Smooth muscle cell (in vitro differentiated cells): ENCODE measurements around the gene OSBPL2. TPM values are rescaled to one million over a fixed set of nuclear protein-coding genes. Genes with fewer than 3 reads are reported as not detected.

ENCODE experiments used
- DNase-seq: peaks from one replicate; lab custom pipeline; 2025; ENCODE audit not compliant: unreplicated experiment; lab: John Stamatoyannopoulos, UW
- H2AFZ ChIP-seq: fragments of 200-600 bp; sonication (generic); 2 replicates; pipeline ENCODE4 v1.6.0; 2016; ENCODE audit warnings: antibody characterized with exemption, low read depth, mild to moderate bottlenecking
- H3F3A ChIP-seq: fragments of 200-600 bp; sonication (generic); 2 replicates; pipeline ENCODE4 v1.6.0; 2017; ENCODE audit warnings: antibody characterized with exemption, low read depth
- H3K27ac ChIP-seq: fragments of 200-600 bp; sonication (generic); 2 replicates; pipeline ENCODE4 v1.5.1; 2016; ENCODE audit warnings: low read depth, mild to moderate bottlenecking
- H3K27me3 ChIP-seq: fragments of 200-600 bp; sonication (generic); 2 replicates; pipeline ENCODE4 v1.6.1; 2016; ENCODE audit warnings: low read depth, mild to moderate bottlenecking
- H3K36me3 ChIP-seq: fragments of 200-600 bp; sonication (generic); 2 replicates; pipeline ENCODE4 v1.5.1; 2016; ENCODE audit warnings: low read depth
- H3K4me1 ChIP-seq: fragments of 200-600 bp; sonication (generic); 2 replicates; pipeline ENCODE4 v1.5.1; 2016; ENCODE audit warnings: low read depth
- H3K4me2 ChIP-seq: fragments of 200-600 bp; sonication (generic); 2 replicates; pipeline ENCODE4 v1.6.0; 2016; ENCODE audit warnings: mild to moderate bottlenecking
- H3K4me3 ChIP-seq: fragments of 200-600 bp; sonication (generic); 2 replicates; pipeline ENCODE4 v1.5.1; 2016; ENCODE audit warnings: mild to moderate bottlenecking
- H3K79me2 ChIP-seq: fragments of 200-600 bp; sonication (generic); 2 replicates; pipeline ENCODE4 v1.6.0; 2016; ENCODE audit warnings: low read depth, mild to moderate bottlenecking
- H3K9ac ChIP-seq: fragments of 200-600 bp; sonication (generic); 2 replicates; pipeline ENCODE4 v1.6.0; 2016; ENCODE audit warnings: low read depth
- H3K9me3 ChIP-seq: fragments of 200-600 bp; sonication (generic); replicated peaks from 2 replicates; pipeline ENCODE4 v1.5.1; 2016; ENCODE audit warnings: low read depth
- H4K20me1 ChIP-seq: fragments of 200-600 bp; sonication (generic); 2 replicates; pipeline ENCODE4 v1.6.0; 2016; ENCODE audit warnings: low read depth
- WGBS: methylation state at CpG from one replicate; pipeline ENCODE4 v1.1.7; 2016; ENCODE audit warnings: low lambda C conversion rate; 5-methylcytosine and 5-hydroxymethylcytosine counted together
- polyA plus RNA-seq: library from polyadenylated mRNA; unstranded; fragments of >200 nt; fragmentation: Nextera tagmentation; extraction: Ambion mirVana; gene quantifications from 2 replicates; pipeline ENCODE4 v1.2.1, GENCODE V29; 2016
- total RNA-seq: library from RNA; depleted of rRNA; stranded (reverse); fragments of >200 nt; gene quantifications from 2 replicates; pipeline ENCODE4 v1.2.3, GENCODE V29; 2014
- TF ChIP-seq, protein P1 (sequence below): fragments of 200-600 bp; sonication (generic); IDR thresholded peaks from 2 replicates; pipeline ENCODE4 v1.5.1; 2017; ENCODE audit warnings: borderline replicate concordance, mild to moderate bottlenecking, antibody characterized with exemption; ENCODE audit not compliant: insufficient read depth, poor library complexity, severe bottlenecking

The OSBPL2 gene
- total and polyA plus RNA-seq, 2 experiments from 2014 or later = 34.3 to 37.0 TPM

DNA sequence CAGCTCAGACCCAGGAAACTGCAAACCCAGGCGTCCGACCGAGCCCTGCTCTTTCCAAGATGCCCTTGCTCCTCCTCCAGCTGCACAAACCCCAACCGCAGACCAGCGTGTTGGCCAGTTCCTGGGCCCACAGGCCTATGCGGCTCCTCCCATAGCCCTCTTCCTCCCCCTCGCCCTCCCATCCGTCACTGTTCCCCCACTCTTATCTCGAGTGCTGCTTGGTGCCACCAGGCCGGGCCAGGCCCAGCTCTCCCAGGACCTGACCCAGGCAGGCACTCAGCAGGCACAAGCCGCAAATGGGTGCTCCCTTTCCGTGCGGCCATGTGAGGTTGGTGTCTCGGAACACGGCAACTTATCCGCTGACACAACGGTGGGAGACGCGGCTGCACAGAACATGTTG lies 93.0 kb downstream of the OSBPL2 start:
- TF ChIP-seq, protein P1, sequence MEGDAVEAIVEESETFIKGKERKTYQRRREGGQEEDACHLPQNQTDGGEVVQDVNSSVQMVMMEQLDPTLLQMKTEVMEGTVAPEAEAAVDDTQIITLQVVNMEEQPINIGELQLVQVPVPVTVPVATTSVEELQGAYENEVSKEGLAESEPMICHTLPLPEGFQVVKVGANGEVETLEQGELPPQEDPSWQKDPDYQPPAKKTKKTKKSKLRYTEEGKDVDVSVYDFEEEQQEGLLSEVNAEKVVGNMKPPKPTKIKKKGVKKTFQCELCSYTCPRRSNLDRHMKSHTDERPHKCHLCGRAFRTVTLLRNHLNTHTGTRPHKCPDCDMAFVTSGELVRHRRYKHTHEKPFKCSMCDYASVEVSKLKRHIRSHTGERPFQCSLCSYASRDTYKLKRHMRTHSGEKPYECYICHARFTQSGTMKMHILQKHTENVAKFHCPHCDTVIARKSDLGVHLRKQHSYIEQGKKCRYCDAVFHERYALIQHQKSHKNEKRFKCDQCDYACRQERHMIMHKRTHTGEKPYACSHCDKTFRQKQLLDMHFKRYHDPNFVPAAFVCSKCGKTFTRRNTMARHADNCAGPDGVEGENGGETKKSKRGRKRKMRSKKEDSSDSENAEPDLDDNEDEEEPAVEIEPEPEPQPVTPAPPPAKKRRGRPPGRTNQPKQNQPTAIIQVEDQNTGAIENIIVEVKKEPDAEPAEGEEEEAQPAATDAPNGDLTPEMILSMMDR = no peak
- Histone ChIP-seq H3F3A (no peaks in the 10 kb centered on the region), H3K79me2 (no peaks in the 10 kb centered on the region), H3K9ac (no peak overlapping the region), H4K20me1 (no peaks in the 10 kb centered on the region), H3K4me1 (no peaks in the 10 kb centered on the region), H3K4me2 (no peak overlapping the region), H3K27ac (no peak overlapping the region), H3K9me3 (no peaks in the 10 kb centered on the region), H3K27me3 (no peaks in the 10 kb centered on the region), H3K4me3 (no peak overlapping the region), H2AFZ (no peak overlapping the region), H3K36me3 (no peaks in the 10 kb centered on the region)
- DNase-seq = no peak
- 98% methylated on average over 19 of the region's 19 CpGs for whole genome bisulfite sequencing

DNA sequence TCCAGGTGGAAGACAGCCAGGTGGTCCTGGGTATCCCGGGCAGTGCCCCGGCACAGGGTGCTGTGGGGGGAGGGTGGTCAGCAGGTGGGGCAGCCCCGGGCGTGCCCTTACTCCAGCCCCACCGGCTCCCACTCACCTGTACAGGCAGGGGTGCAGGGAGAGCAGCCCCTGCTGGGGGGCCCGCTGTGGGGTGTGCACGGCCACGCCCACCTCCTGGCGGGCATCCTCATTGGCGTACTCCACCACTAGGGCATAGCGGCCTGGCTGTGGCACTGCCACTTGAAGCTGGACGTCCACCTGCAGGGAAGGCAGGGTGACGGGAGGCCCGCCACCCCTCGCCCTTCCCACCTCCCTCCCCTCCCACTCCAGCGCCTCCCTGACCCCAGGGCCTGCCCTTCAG lies 94.1 kb downstream of the OSBPL2 start:
- H3K79me2 ChIP-seq = no peaks in the 10 kb centered on the region
- no peak overlapping the region for H3K4me2 ChIP-seq
- H4K20me1 ChIP-seq = no peaks in the 10 kb centered on the region
- H3F3A ChIP-seq = no peaks in the 10 kb centered on the region
- H3K27me3 ChIP-seq = no peaks in the 10 kb centered on the region
- no peak overlapping the region for H3K9ac ChIP-seq
- H2AFZ ChIP-seq = no peak overlapping the region
- WGBS = 89% methylated on average over 13 of the region's 16 CpGs
- no peaks in the 10 kb centered on the region for H3K9me3 ChIP-seq
- no peaks in the 10 kb centered on the region for H3K36me3 ChIP-seq
- DNase-seq = no peak
- H3K27ac ChIP-seq = no peak overlapping the region
- no peak overlapping the region for H3K4me3 ChIP-seq
- TF ChIP-seq, protein P1 = no peak
- no peaks in the 10 kb centered on the region for H3K4me1 ChIP-seq

DNA sequence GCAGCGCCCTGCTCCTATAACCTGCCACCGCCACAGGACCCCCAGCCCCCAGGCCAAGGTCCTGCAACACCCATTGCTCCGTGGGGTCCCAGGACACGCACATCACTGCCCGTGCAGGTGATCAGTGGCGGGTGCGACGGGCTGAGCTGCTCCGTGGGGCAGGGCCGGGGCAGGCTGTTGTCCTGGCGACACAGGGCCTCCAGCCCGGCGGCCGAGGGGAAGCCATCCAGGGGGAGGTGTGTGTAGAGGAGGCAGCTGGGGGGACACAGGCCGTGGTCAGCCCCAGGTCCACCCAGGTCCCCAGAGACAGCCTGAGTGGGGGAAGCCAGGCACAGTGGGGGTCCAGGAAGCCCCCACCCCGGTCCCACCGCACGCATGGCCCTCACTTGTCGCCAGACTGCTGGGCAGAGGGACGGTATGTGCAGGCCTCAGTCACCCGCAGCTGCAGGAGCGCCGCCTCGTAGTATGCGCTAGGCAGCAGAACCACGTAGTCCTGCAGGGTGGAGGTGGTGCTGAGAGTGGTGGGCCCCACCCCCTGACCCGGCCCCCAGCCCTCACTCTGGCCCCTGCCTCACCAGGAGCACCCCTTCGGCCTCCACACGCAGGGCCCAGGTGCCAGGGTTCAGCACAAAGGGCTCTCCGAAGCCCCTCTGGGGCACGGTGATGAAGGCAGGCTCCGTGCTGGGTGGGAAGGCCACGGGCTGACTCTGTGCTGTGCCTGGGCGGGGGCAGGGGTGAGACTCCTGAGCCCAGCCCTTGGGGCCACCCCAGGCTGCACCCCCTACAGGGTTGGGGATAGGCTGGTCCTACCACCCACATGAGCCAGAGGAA lies 94.9 kb downstream of the OSBPL2 start:
- Histone ChIP-seq H3K79me2 (no peaks in the 10 kb centered on the region), H3K9ac (no peak overlapping the region), H4K20me1 (no peaks in the 10 kb centered on the region), H2AFZ (no peak overlapping the region), H3K4me1 (no peaks in the 10 kb centered on the region), H3K27ac (no peak overlapping the region), H3K9me3 (no peaks in the 10 kb centered on the region), H3K4me3 (no peak overlapping the region), H3K27me3 (no peaks in the 10 kb centered on the region), H3K36me3 (no peaks in the 10 kb centered on the region), H3K4me2 (no peak overlapping the region), H3F3A (no peaks in the 10 kb centered on the region)
- no peak for DNase-seq
- 97% methylated on average over 33 of the region's 34 CpGs for WGBS
- TF ChIP-seq, protein P1 = no peak
